NCI-H82 (cell line): ENCODE data around the gene MPDU1.
A peak's percentile ranks its signal among the peaks of the same experiment; 100 is the strongest.
"Not testable (repeated sequence)": the region's sequence is repeated elsewhere in the genome, so short reads cannot be mapped to it uniquely, and the experiment has no call there.

Source experiments
- DNase-seq: peaks from one replicate; lab custom pipeline; 2025; lab: John Stamatoyannopoulos, UW

The MPDU1 gene

GRCh38 chr17:7614425-7615264 lies 31.0 kb downstream of the MPDU1 start, which contains the start of gene FXR2:
Gene FXR2, minus strand, starts transcription at chr17:7614897. Its CDS starts 365 bp downstream, at chr17:7614532.
- peak; percentile 100 for DNase-seq

GRCh38 chr17:7615265-7615747 lies 31.7 kb downstream of the MPDU1 start:
- no peak for DNase-seq

- DNase-seq = no peak
These were observed 35.0 kb downstream of the MPDU1 start for GRCh38 chr17:7618608-7619007.

GRCh38 chr17:7620835-7621234 lies 37.2 kb downstream of the MPDU1 start:
- no peak for DNase-seq

- DNase-seq = no peak
These were observed 40.0 kb downstream of the MPDU1 start for GRCh38 chr17:7623661-7624060.

GRCh38 chr17:7625749-7626148 lies 42.1 kb downstream of the MPDU1 start:
- DNase-seq = not testable (repeated sequence)

- DNase-seq = no peak
These were observed 42.7 kb downstream of the MPDU1 start for GRCh38 chr17:7626307-7626706.

GRCh38 chr17:7626956-7627249 lies 43.3 kb downstream of the MPDU1 start:
- peak; percentile 88 for DNase-seq

- DNase-seq = peak; percentile 99
These were observed 43.8 kb downstream of the MPDU1 start, which contains the start of gene SAT2 for GRCh38 chr17:7627250-7628121. Gene SAT2, minus strand, starts transcription at chr17:7627821. Its CDS starts 186 bp downstream, at chr17:7627635.

- DNase-seq = no peak
These were observed 46.4 kb downstream of the MPDU1 start, which contains the start of gene SHBG for GRCh38 chr17:7629939-7630571. Gene SHBG, plus strand, starts transcription at chr17:7630135. Its CDS starts 38 bp downstream, at chr17:7630173.

GRCh38 chr17:7631398-7632380 lies 48.0 kb downstream of the MPDU1 start:
- no peak for DNase-seq

GRCh38 chr17:7632492-7632894 lies 48.8 kb downstream of the MPDU1 start:
- peak; percentile 86 for DNase-seq

GRCh38 chr17:7633093-7633492 lies 49.4 kb downstream of the MPDU1 start:
- DNase-seq = peak; percentile 29

GRCh38 chr17:7634384-7634783 lies 50.7 kb downstream of the MPDU1 start:
- DNase-seq = peak; percentile 92

- no peak for DNase-seq
These were observed 52.5 kb downstream of the MPDU1 start for GRCh38 chr17:7636163-7636562.
